GM19035 (cell line): ENCODE results near the gene HNRNPA0.

Source experiments
- ATAC-seq: cut with Tn5 transposase; IDR thresholded peaks from one replicate; pipeline ENCODE4 v1.9.1; 2021; ENCODE audit not compliant: unreplicated experiment

HNRNPA0 gene

DNA sequence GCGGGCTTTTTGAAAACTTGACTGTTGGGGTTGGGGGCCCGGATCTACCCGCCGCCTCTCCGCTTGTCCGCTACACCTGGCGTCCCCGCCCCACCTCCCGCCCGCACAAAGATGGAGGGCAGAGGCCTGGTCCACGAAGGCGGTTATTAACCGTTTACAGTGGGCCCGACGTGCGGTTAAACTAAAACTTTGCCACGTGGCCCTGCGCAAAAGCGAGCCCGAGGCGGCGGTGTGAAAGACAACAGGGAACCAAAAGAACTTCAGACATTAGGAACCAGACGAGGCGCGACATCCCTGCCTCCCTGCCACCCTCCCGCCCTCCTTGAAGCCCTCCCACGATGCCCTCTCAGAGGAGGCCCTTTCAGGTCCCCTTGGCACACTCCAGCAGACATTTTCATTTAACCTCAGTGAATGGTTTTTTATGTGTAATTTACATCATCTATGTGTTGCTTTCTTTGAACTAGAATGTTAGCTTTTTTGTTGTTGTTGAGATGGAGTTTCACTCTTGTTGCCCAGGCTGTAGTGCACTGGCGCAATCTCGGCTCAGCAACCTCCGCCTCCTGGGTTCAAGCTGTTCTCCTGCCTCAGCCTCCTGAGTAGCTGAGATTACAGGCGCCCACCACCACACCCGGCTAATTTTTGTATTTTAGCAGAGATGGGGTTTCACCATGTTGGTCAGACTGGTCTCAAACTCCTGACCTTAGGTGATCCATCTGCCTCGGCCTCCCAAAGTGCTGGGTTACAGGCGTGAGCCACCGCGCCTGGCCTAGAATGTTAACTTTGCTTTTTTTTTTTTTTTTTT lies 999 bp upstream of the HNRNPA0 start:
- peak; percentile 19 for ATAC-seq

DNA sequence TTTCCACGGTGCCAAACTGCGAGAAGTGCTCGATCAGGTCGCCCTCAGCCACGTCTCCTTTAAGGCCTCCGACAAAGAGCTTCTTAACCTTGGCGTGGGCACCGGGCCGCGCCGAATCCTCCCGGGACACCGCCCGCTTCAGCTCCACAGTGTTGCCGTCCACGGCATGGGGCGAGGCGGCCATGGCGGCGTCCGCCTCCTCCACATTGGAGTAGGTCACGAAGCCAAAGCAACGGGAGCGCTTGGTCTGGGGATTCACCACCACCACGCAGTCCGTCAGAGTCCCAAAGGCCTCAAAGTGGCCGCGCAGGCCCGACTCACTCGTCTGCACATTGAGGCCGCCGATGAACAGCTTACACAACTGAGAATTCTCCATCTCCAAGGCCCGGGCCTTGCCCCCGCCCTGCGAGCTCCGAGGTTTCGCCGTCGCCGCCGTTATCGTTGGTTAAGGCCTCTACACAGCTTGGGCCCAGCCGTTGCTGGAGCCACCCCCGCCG lies 424 bp downstream of the HNRNPA0 start:
- peak; percentile 12 for ATAC-seq

DNA sequence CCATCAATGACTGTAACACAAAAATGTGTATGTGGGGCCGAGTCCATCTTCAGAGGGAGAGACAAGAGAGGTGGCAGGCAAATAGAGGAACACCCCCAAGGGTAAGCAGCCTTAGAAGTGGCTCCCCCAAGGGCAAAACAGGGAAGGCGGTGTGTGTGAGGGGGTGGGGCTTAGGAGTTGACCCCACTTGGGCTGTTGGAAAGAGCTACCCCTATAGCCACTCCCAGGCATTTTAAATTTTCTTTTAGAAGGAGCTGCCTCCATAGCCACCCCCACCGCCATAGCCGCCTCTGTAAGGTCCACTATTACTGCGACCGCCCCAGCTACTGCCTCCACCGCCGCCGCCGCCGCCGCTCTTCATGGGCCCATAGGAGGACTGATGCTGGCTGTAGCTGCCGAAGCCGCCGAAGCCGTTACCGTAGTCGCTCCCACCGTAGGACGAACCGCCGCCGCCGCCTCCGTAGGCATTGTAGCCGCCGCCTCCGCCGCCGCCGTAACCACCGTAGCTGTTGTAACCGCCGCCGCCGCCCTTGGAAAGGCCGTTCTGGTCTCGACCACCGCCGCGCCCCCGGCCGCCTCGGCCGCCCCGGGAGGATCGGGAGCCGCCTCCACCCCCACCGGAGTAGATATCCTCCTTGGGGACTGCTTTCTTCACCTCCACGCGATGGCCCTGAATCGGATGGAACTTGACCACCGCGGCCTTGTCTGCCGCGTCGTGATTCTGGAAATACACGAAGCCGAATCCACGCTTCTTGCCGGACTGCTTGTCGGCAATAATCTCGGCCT lies 1.1 kb downstream of the HNRNPA0 start:
- ATAC-seq = no peak

DNA sequence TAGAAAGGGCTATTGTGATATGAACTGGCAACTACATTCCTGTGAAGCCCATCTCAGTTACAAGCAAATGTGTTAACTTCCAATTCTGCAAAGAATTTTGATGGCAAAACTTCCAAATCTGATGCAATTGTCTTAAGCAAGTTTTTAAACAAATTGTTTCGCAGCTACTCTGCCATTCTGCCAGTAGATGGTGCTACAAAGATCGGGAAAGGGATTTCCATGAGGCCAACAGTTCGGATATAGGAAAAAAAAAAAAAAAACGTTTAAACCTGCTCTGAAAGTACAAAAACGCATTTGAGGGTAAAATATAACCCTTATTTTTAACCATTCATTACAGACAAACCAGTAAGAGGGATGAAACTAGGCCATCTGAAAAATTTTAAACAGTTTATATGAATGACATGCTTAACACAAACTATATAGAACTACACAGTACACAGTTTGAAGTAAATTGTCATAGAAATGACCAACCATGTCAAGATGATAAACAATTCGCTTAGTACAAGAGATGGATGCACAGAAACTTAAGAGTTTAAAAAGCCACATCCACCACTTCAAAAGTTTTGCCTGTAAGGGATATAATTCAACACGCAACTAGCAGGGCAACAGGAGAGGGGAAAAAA lies 2.2 kb downstream of the HNRNPA0 start:
- ATAC-seq = no peak

DNA sequence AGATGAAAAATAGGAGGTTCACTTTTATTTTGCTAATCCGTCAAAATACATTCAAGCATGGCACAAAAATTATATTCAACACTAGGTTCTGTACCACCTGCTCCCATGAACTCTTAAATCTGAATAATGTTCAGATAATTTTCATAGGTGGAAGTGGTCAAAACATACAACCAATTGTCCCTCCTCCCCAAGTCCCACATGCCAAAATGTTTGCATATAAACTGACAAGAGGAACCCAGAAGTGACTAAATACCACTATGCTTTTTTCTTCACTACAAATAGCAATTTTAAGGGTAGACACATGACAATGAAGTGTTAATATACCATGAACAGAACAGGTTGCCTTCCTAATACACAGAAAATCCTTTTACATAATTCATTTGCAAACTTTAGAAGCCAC lies 3.7 kb downstream of the HNRNPA0 start:
- ATAC-seq = no peak

DNA sequence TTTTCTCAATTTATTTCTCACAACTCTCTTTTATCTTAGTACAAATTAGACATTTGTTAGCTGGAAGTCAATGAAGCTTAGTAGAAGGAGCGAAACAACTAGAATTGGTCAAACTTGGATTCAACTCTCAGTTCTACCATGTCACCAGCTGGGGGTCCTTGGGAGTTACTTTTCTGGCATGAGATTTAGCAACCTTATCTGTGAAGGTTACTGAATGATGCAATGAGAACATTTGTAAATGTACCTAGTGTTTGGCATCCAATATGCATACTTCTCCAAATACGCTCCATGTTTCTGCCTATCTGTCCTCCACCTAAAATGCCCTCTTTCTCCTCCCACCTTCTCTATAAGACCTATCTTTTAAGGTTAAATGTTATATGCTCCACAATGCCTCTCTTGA lies 6.3 kb downstream of the HNRNPA0 start:
- no peak for ATAC-seq

DNA sequence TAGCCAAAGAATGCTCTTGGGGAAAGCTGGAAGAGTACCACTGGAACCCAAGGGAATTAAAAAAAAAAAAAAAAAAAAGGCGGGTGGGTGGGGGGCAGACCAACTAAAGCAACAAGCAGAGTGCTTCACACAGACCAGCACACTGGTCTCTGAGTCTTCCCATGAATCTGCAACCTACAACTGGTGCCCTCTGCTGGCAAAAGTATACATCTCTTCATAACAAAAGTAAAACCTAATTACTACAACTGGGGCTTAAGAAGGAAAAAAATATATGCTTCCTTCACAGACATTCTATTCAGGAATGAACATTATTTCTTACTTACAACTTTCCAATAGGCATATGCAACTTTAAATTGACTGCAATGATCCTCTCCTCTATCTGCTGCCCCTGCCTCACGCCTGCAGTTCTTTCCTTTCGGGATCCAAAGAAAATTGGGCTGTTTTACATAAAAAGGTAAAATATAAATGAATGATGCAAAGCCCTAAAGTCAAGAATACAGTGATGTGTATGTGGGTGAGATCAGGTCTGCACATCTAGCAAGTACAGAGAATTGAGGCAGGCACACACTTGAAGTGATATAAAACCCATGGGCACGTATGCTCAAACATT lies 11.0 kb downstream of the HNRNPA0 start:
- no peak for ATAC-seq

DNA sequence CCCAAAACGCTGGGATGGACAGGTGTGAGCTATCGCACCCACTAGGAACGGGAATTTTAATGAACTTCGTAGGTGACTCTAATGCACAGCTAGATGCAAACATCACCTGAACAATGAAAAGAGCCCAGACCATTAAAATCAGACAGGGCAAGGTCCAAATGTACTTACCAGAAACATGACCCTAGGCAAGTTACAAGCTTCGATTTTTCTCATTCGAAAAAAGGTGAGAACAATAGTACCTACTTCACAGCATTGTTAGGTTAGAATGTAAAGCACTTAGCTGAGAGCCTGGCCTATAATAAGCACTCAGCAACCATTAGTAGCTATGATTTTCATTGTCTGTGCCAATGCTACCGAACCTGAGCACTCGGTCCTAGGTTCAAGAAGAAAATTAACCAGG lies 12.4 kb downstream of the HNRNPA0 start:
- ATAC-seq = no peak

DNA sequence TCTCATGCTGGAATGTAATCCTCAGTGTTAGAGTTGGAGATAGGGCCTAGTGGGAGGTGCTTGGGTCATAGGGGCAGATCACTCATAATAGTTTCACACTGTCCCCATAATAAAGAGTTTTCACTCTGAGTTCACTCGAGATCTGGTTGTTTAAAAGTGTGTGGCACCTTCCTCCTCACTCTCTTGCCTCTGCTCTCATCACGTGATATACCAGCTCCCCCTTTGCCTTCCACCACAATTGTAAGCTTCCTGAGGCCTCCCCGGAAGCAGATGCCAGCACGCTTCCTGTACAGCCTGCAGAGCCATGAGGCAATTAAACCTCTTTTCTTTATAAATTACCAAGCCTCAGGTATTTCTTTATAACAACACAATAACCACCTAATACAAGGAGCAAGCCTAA lies 14.4 kb downstream of the HNRNPA0 start:
- ATAC-seq = no peak

DNA sequence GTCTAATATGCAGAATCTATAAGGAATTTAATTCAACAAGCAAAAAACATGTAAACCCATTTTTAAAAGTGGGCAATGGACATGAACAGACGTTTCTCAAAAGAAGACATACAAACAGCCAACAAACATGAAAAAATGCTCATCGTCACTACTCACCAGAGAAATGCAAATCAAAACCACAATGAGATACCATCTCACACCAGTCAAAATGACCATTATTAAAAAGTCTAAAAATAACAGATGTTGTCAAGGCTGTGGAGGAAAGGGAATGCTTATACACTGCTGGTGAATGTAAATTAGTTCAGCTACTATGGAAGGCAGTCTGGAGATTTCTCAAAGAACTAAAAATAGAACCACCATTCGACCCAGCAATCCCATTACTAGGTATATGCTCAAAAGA lies 15.2 kb downstream of the HNRNPA0 start:
- ATAC-seq = no peak

DNA sequence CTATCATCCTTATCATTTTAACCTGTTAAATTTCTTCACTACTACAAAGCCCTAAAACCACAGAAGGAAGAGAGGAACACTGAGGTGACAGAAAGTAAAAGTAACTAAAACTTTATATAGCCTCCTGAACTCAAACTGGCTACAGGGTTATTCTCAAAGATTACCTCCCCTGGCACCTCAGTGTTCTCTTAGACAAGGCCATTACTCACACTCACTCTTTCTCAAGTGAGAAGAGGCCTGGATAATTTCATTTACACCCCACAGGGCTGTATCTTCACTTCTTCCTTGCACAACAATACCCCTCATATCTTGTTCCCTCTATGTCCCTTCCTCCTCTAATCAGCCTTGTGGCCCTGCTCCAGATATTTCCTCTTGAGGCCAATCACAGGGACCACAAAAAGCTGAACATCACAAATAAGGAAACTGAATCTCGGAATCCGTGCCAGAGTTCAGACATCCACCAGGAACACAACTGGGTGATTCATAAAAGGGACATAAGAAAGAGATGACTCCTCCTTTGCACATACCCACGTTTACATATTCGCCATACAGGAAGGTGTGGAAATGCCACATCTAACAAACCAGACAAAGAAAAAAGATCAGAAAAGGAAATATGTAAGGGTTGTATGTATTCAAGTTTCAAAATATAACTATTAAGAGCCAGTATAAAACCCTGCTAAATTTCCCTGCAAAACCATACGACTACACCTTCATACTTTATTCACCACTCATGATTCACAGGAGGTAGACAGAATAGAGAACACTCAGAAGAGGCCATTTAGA lies 16.6 kb downstream of the HNRNPA0 start:
- ATAC-seq = no peak

DNA sequence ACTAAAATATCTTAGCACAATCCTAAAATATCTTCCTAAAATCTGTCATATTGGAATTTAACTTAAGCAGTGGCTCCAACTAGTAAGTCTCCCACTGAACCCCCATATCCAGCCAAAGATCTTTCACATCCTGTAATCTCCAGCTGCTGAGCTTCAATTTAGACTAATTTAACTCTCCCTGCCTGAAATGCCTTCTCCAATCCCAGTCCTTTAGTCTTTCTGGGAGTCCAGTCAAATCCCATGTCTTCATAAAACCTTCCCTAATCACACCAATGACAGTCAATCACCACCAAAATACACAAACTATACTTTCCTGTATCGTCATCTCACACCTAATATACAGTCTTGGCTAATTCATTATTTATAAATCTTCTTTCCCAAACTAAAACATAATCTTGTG lies 17.7 kb downstream of the HNRNPA0 start:
- ATAC-seq = no peak

DNA sequence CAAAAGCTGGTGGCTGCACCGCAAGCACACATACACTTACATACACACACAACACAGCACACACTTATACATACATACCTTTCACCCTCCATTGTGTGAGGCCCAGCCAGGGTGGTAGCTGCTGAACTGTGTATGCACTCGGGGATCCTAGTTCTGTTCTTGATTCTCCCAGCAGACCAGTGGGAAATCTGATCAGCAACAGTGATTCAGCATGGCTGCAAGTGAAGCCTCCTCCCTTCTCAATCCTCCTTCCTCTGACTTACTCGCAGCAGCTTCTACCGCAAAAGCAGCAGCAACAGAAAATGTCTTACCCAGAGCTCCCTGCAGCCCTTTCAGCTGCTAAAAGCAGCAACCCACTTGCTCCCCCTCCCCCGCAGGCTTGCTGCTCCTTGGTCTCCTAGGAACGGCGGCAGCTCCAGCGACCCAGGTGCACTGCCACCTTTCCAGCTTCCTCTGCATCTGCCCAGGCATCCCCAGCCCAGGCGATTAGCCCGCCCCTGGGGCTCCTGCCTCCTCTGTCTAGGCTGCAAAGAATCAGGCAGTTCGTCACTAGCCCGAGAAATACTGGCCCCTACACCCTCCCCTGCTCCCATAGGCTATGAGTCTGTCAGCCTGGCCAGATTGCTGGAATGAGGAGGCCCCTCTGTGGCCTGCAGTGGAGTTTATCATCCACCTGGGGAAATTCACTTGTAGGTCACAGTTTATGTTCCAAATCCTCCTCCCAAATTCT lies 18.4 kb downstream of the HNRNPA0 start, which contains the start of gene KLHL3:
Gene KLHL3 (minus strand): TSS at position 535 of the 730 bp plus-strand sequence. CDS start 443 bp downstream, at position 92.
- ATAC-seq = peak; percentile 41

DNA sequence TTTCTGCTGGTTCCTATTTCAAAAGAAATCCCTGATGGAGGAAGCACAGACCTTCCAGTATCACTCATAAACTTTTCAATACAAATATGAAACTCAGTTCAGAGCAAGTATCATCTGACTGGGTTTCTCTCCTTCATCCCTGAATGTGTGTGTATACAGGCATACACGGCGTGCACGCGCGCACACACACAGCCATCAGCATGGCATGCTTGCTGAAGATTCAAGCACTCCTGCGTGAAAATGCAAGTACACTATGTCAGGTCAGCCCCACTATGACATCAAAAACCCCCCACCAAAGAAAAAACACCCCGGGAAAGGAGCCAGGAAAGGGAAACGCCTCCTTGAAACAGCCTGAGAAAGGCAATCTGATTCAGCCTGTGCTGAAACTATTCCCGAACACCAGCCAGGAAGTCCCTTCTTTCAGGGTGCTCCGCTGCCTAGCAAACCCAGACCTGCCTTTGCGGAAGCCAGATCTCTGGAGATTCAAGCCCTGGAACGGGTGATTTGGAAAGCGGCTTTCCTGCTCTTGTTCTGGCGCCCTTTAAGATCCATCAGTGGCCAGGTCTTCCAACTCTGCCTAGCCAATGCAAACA lies 19.1 kb downstream of the HNRNPA0 start:
- peak; percentile 8 for ATAC-seq

DNA sequence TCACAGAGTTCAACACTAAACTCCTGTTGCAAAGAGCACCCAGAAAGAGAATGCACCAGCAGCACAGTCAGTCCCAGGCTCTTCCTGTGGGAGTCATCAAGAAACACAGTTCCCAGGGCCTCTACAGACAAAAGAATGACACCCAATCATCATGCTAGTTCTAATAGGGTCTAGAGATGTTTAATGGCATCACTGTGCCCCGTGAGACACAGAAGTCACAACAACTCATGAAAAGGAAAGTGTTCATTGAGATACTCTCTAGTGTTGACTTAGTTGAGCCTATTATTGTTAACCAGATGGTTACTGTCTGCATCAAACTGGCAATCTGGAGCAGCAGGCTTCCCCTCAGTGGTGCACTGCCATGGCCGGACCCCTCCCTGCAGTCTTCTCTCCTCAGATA lies 19.8 kb downstream of the HNRNPA0 start:
- ATAC-seq = no peak

DNA sequence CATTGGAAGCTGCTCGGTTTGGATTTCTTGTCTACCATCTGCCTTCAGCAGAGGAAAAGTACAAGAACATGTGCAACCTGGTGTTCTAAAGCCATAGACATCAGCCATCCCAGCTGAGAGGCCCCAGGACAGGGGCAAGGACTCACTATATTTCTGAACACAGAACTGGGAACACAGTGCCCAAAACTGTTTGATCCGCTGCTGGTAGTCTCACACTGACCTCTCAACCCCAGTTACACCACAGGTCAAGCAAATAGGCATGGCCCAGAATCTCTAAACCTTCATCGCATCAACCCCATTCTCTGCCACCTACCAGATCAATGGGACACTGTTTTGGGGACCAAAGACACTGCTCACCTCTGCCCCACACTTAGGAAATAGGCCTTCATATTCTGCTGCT lies 20.2 kb downstream of the HNRNPA0 start:
- no peak for ATAC-seq

DNA sequence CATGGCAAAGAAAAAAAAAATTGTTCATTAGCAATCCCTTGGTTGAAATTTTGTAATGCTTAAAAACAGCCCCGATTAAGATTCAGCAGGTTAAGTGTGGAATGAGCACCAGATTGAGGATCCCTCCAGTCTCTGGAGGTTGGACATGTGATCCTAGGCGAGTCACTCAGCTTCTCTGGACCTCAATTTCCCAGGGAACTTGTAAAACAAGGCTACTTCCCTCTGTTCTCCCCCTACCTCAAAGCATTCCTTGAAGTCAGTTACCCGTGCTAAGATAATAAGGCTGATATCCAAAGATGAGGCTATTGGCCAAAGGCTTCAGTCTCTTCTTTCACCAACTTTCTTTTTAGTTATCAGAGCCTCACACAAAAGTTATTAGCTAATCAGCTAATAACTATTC lies 21.2 kb downstream of the HNRNPA0 start:
- ATAC-seq = no peak

DNA sequence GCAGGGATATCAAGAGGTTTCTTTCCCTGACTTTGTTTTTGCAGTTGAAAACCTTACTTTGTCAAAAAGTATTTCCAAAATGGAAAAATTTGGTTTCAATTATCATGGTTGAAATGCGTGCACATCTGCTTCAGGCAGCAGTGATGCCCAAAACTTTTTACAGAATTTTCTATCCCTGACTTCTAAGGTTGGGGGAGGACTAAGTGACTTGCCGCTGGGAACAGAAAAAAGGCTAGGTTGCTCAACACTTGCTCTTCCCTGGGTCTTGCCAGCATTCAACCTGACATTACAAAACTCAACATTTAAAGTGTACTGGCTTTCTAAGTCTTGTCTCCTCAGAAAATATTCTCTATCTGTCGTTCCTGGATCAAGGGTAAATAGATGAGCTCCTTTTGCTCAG lies 23.0 kb downstream of the HNRNPA0 start:
- ATAC-seq = no peak

DNA sequence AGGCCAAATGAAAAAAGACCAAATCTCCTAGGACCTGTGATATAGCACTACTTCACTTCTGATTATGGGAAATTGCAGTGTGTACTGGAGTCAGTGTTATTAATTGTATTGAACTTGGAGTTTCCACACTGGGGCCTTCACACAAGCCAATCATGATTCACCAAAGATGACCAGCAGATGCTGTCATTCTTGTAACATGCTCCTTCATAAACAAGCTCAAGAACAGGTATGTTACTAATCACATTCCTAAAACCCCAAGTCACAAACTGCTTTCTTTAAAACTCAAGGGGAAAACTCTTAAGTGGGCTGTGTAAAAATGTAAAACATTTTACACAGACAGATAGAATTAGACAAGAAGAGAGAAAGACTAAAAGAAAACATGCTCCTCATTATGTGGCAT lies 23.8 kb downstream of the HNRNPA0 start:
- ATAC-seq = no peak
